ENCODE measurements around the gene ST8SIA2. TPM values are rescaled to one million over a fixed set of nuclear protein-coding genes. Genes with fewer than 3 reads are reported as not detected.

ST8SIA2 gene
- total and polyA plus RNA-seq, 10 of the 15 experiments (the other 5 are each of a cell fraction or from before 2014, with no cell fraction given), result not detected

- BruUV-seq (replicated peaks), result no TSS peak
- SMC1A ChIA-PET (ENCODE audit: uncharacterized antibody, unreplicated experiment), result no interaction called here
Measured at GRCh38 chr15:92460023-92460422, 66.3 kb downstream of the ST8SIA2 start.

More at GRCh38 chr15:92460023-92460422, 66.3 kb downstream of the ST8SIA2 start:
- no peak overlapping the region for H2AFZ ChIP-seq (ENCODE audit: control insufficient read depth, low read depth, low read length)
- ATAC-seq (no peak), DNase-seq (ENCODE audit: low read depth, low spot score) (no peak), FAIRE-seq (no peak)
- no peaks in the 10 kb centered on the region for H3K79me2 ChIP-seq (ENCODE audit: control insufficient read depth, insufficient read depth, low read length)
- no peak overlapping the region for H3K4me2 ChIP-seq (ENCODE audit: control insufficient read depth, insufficient read depth)
- ChIA-PET RAD21 (ENCODE audit: unreplicated experiment) (no interaction called here), POLR2A (no interaction called here), CTCF (no interaction called here)
- in situ Hi-C loops (cut with MboI) (no loop called here), intact Hi-C loops (cut with micrococcal nuclease; ENCODE audit: unreplicated experiment) (no loop called here)
- peaks cover 3 to 4% of the 10 kb centered on the region in 2 experiments for H3K27me3 ChIP-seq (replicated peaks in 1 of 2; ENCODE audit: control insufficient read depth in 2 of 2, insufficient read depth in 2 of 2, low read length in 1 of 2)
- H3K36me3 ChIP-seq (ENCODE audit: control insufficient read depth in 2 of 2, insufficient read depth in 2 of 2, low read length in 1 of 2), result no peaks in the 10 kb centered on the region
- H3K4me3 ChIP-seq, result no peak overlapping the region
- no peak for TF ChIP-seq NBN (IDR thresholded peaks at IDR 0.05)
- TF ChIP-seq GATAD2B (conservative IDR thresholded peaks at IDR 0.05; ENCODE audit: low read depth), result no peak
- no peak for TF ChIP-seq JUND (IDR thresholded peaks at IDR 0.05; ENCODE audit: low read depth, low read length)
- TF ChIP-seq NFXL1 (IDR thresholded peaks at IDR 0.05; ENCODE audit: borderline replicate concordance), result no peak
- no peak for TF ChIP-seq ZBTB40 (IDR thresholded peaks at IDR 0.05; ENCODE audit: borderline replicate concordance)
- TF ChIP-seq, protein P1, sequence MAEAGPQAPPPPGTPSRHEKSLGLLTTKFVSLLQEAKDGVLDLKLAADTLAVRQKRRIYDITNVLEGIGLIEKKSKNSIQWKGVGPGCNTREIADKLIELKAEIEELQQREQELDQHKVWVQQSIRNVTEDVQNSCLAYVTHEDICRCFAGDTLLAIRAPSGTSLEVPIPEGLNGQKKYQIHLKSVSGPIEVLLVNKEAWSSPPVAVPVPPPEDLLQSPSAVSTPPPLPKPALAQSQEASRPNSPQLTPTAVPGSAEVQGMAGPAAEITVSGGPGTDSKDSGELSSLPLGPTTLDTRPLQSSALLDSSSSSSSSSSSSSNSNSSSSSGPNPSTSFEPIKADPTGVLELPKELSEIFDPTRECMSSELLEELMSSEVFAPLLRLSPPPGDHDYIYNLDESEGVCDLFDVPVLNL (IDR thresholded peaks at IDR 0.05; ENCODE audit: low read depth, low read length), result no peak
- TF ChIP-seq MEF2B (IDR thresholded peaks at IDR 0.05; ENCODE audit: partially characterized antibody, poor library complexity, severe bottlenecking), result no peak
- TF ChIP-seq MTA3 (IDR thresholded peaks at IDR 0.05; ENCODE audit: borderline replicate concordance, low read length), result no peak
- TF ChIP-seq POLR2AphosphoS2 (IDR thresholded peaks at IDR 0.05; ENCODE audit: low read depth, low read length), result no peak
- no peaks in the 10 kb centered on the region for H3K4me1 ChIP-seq (ENCODE audit: control insufficient read depth, insufficient read depth, low read length)
- H3K9me3 ChIP-seq (replicated peaks; ENCODE audit: control insufficient read depth, insufficient read depth, low read length), result no peaks in the 10 kb centered on the region
- H4K20me1 ChIP-seq (ENCODE audit: control insufficient read depth, insufficient read depth), result no peaks in the 10 kb centered on the region
- no peak overlapping the region for H3K27ac ChIP-seq (ENCODE audit: control insufficient read depth, insufficient read depth)
- WGBS (ENCODE audit: insufficient coverage, insufficient replicate concordance, low lambda C conversion rate, missing lambda C conversion rate), result 16% methylated on average over 4 of the region's 4 CpGs
- H3K9ac ChIP-seq (ENCODE audit: control insufficient read depth, insufficient read depth, low read length), result no peak overlapping the region
